ENCODE data around the gene TRPV2.
A peak's percentile ranks its signal among the peaks of the same experiment; 100 is the strongest.

The TRPV2 gene

DNA sequence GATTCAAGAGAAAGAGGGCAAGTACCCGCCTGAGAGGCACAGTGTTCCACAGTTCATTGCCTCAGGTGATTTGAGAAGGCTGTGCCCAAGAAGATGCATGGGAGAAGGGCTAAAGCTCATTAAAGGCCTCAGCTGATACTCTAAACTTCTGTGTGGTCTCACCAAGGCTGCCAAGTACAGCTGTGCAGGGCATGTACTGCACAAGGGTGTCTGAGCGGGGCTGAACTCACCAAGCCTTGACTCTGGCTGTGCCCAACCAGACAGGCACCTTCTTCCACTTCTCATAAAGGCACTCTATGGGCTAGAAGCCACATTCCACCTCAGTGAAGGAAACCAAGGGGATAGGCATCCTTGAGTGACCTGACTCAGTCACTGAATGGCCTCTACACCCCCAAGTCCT is 63.9 kb downstream of the TRPV2 start:
- DNase-seq = no peak

- no peak for DNase-seq
These were observed 65.6 kb downstream of the TRPV2 start for GRCh38 chr17:16480995-16481394.

GRCh38 chr17:16482253-16482652 is 66.9 kb downstream of the TRPV2 start:
- DNase-seq = no peak

GRCh38 chr17:16483021-16483645 is 67.8 kb downstream of the TRPV2 start:
- DNase-seq = no peak

DNA sequence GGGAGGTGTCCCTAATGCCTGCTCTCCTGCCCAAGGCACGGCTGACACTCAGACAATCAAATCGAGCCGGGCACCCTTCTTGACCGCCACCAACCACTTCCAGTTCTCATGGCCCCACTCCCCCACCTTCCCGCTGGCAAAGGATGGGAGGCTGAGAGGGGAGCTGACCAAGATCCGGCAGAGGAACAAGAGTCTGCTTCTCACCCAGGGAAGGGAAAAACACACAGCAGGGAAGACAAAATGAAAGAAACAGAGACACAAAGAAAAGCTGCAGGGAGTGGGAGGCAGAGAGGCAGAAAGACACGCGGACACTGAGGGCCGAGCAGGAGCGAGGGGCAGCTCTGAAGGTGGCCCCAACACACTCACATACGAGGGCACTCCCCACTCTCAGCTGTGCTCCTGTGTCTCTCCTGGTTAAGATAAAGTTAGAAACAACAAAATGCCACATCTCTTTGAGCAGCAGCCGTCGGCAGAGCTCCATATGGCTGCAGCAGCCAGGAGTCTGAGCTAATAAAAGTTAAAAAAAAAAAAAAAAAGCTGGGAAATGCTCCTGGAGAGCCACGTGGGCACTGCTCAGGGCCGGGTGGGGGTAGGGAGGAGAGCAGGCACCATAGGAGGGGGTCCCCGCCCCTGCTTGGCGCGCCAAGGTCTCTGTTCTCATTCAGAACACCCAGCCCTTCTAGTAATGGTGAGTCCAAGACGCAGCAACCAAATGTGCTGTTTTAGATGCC is 69.2 kb downstream of the TRPV2 start:
- DNase-seq = peak; percentile 29

Measured in NCI-H1092 treated with DMSO at 0.1 percent for 48 hours (cell line).